Calu3 (cell line): ENCODE measurements around the gene GLI3. TPM values are rescaled to one million over a fixed set of nuclear protein-coding genes. Genes with fewer than 3 reads are reported as not detected.

ENCODE experiments used
- BruUV-seq: library from RNA; stranded (reverse); fragments of 400-500 nt; replicated peaks from 2 replicates; lab custom pipeline; 2021; lab: Mats Ljungman, UMichigan
- CTCF ChIA-PET: fragments of 300-600 bp; sonication (Branson Sonifier 250); formaldehyde crosslinking; loops from one replicate; lab custom pipeline; 2022; ENCODE audit warnings: antibody characterized with exemption; lab: Charles Lee
- DNase-seq: peaks from one replicate; pipeline ENCODE4 v3.0.0; 2022
- H3K27ac Mint-ChIP-seq: one replicate; pipeline ENCODE4 v1.8.0; 2022; ENCODE audit warnings: mixed read lengths; ENCODE audit not compliant: unreplicated experiment
- H3K27me3 Mint-ChIP-seq: one replicate; pipeline ENCODE4 v1.8.0; 2022; ENCODE audit warnings: mixed read lengths; ENCODE audit not compliant: unreplicated experiment
- H3K36me3 Mint-ChIP-seq: one replicate; pipeline ENCODE4 v1.8.0; 2022; ENCODE audit warnings: mild to moderate bottlenecking, moderate library complexity, mixed read lengths; ENCODE audit not compliant: insufficient read depth, unreplicated experiment
- H3K4me1 Mint-ChIP-seq: one replicate; pipeline ENCODE4 v1.8.0; 2022; ENCODE audit warnings: mild to moderate bottlenecking, low read depth, mixed read lengths; ENCODE audit not compliant: unreplicated experiment
- H3K4me3 Mint-ChIP-seq: one replicate; pipeline ENCODE4 v1.8.0; 2022; ENCODE audit warnings: mild to moderate bottlenecking, low read depth, moderate library complexity, mixed read lengths; ENCODE audit not compliant: unreplicated experiment
- H3K9me3 Mint-ChIP-seq: one replicate; pipeline ENCODE4 v1.8.0; 2022; ENCODE audit warnings: low read depth, mixed read lengths; ENCODE audit not compliant: unreplicated experiment
- CTCF ChIP-seq: fragments of 200-600 bp; IDR thresholded peaks from one replicate; pipeline ENCODE4 v1.8.0; 2022; ENCODE audit warnings: antibody characterized with exemption; ENCODE audit not compliant: unreplicated experiment
- intact Hi-C: fragments of 100-400 bp; cut with micrococcal nuclease; formaldehyde crosslinking; loops from one replicate; pipeline ENCODE4 v1.10.0; 2022; ENCODE audit not compliant: unreplicated experiment
- total RNA-seq: library from RNA; stranded (reverse); gene quantifications from 2 replicates; pipeline ENCODE4 v1.2.3, GENCODE V29; 2022

The GLI3 gene
- total RNA-seq, 1 experiment from 2014 or later, result not detected

GRCh38 chr7:42167631-42168236, 69.3 kb downstream of the GLI3 start:
- BruUV-seq, result no TSS peak
- CTCF ChIA-PET, result no interaction called here
- H3K27ac Mint-ChIP-seq, result no peak overlapping the region
- intact Hi-C loops, result no loop called here
- H3K4me1 Mint-ChIP-seq, result no peaks in the 10 kb centered on the region
- H3K27me3 Mint-ChIP-seq, result no peaks in the 10 kb centered on the region
- no peak overlapping the region for H3K4me3 Mint-ChIP-seq
- H3K9me3 Mint-ChIP-seq, result peaks cover 9% of the 10 kb centered on the region
- no peaks in the 10 kb centered on the region for H3K36me3 Mint-ChIP-seq
- DNase-seq, result no peak
- TF ChIP-seq CTCF, result no peak

- Mint-ChIP-seq H3K27ac (no peak overlapping the region), H3K36me3 (no peaks in the 10 kb centered on the region), H3K9me3 (peaks cover 9% of the 10 kb centered on the region), H3K4me3 (no peak overlapping the region), H3K27me3 (no peaks in the 10 kb centered on the region), H3K4me1 (no peaks in the 10 kb centered on the region)
- intact Hi-C loops, result no loop called here
- no peak for DNase-seq
- TF ChIP-seq CTCF, result no peak
- BruUV-seq, result no TSS peak
- CTCF ChIA-PET, result no interaction called here
These were observed 69.8 kb downstream of the GLI3 start for GRCh38 chr7:42167206-42167605.

GRCh38 chr7:42164881-42165428, 72.1 kb downstream of the GLI3 start:
- intact Hi-C loops, result no loop called here
- Mint-ChIP-seq H3K4me1 (no peaks in the 10 kb centered on the region), H3K4me3 (no peak overlapping the region), H3K36me3 (no peaks in the 10 kb centered on the region), H3K9me3 (peaks cover 9% of the 10 kb centered on the region), H3K27me3 (no peaks in the 10 kb centered on the region), H3K27ac (no peak overlapping the region)
- CTCF ChIA-PET, result no interaction called here
- TF ChIP-seq CTCF, result no peak
- no TSS peak for BruUV-seq
- no peak for DNase-seq

- no peak overlapping the region for H3K27ac Mint-ChIP-seq
- BruUV-seq, result no TSS peak
- TF ChIP-seq CTCF, result no peak
- DNase-seq, result no peak
- CTCF ChIA-PET, result interaction anchor here (0.6 to 0.7 kb wide), 2 partner anchors 55 to 180 kb away, joined by 3 to 16 read pairs; no protein-coding TSS in a partner anchor
- no peaks in the 10 kb centered on the region for H3K4me1 Mint-ChIP-seq
- no peaks in the 10 kb centered on the region for H3K27me3 Mint-ChIP-seq
- no peaks in the 10 kb centered on the region for H3K36me3 Mint-ChIP-seq
- intact Hi-C loops, result no loop called here
- peaks cover 7% of the 10 kb centered on the region for H3K9me3 Mint-ChIP-seq
- no peak overlapping the region for H3K4me3 Mint-ChIP-seq
These were observed 74.3 kb downstream of the GLI3 start for GRCh38 chr7:42162560-42163325.
